Measurements from ENCODE around the gene EPHB3.

GRCh38 chr3:184544513-184544861 is 17.1 kb upstream of the EPHB3 start:
- TF ChIP-seq POLR2A (IDR thresholded peaks at IDR 0.05) (no peak), CTCF (IDR thresholded peaks at IDR 0.05) (no peak)
